Heart right ventricle (tissue), 16 donors: ENCODE results near the gene RSPH1. TPM values are rescaled to one million over a fixed set of nuclear protein-coding genes. Genes with fewer than 3 reads are reported as not detected.

Source experiments
- ATAC-seq, 8 donors: fragments of 200-7000 bp; cut with Tn5 transposase; one replicate each; pipeline ENCODE4 v1.9.1; 2020; ENCODE audit warnings: mild to moderate bottlenecking in 8 of 8, moderate library complexity in 8 of 8, moderate number of reproducible peaks in 1 of 8
- DNase-seq, 2 donors: peaks; one replicate each; pipeline ENCODE4 v3.0.0-alpha.2; 2020
- H3K27ac ChIP-seq, 10 donors: fragments of 200-600 bp; sonication (generic) in 2 of 10; one replicate each; pipeline versions ENCODE4 v1.5.0 to v1.8.0; 2020 to 2022; ENCODE audit warnings: mild to moderate bottlenecking in 3 of 10
- H3K27me3 ChIP-seq, 7 donors: fragments of 200-600 bp; one replicate each; pipeline ENCODE4 v1.8.0; 2021 to 2022; ENCODE audit warnings: mild to moderate bottlenecking in 2 of 7
- H3K36me3 ChIP-seq, 9 donors: fragments of 200-600 bp; sonication (generic) in 1 of 9; one replicate each; pipeline versions ENCODE4 v1.5.0 to v1.8.0; 2020 to 2022; ENCODE audit warnings: mild to moderate bottlenecking in 2 of 9
- H3K4me1 ChIP-seq, 9 donors: fragments of 200-600 bp; sonication (generic) in 1 of 9; one replicate each; pipeline versions ENCODE4 v1.5.0 to v1.8.0; 2020 to 2022; ENCODE audit warnings: mild to moderate bottlenecking in 4 of 9
- H3K4me3 ChIP-seq, 10 donors: fragments of 200-600 bp; sonication (generic) in 2 of 10; one replicate each; pipeline versions ENCODE4 v1.5.0 to v1.8.0; 2020 to 2022; ENCODE audit warnings: mild to moderate bottlenecking in 7 of 10, moderate library complexity in 2 of 10
- H3K9me3 ChIP-seq, 11 donors: fragments of 200-600 bp in 10 of 11; sonication (generic) in 2 of 11; one replicate each; pipeline versions ENCODE4 v1.5.0 to v1.8.0; 2013 to 2022; ENCODE audit warnings: mild to moderate bottlenecking in 2 of 11, control low read depth in 1 of 11, moderate library complexity in 1 of 11
- CTCF ChIP-seq, 9 donors: fragments of 200-600 bp; sonication (generic) in 2 of 9; IDR thresholded peaks; one replicate each; pipeline versions ENCODE4 v1.5.0 to v1.8.0; 2021 to 2022; ENCODE audit warnings: antibody characterized with exemption in 9 of 9, mild to moderate bottlenecking in 5 of 9, moderate library complexity in 1 of 9
- WGBS, 2 donors: extraction: QIAGEN DNeasy Blood & Tissue Kit; methylation state at CpG; one replicate each; pipeline ENCODE4 v1.1.7; 2013; ENCODE audit warnings: inconsistent platforms in 1 of 2; 5-methylcytosine and 5-hydroxymethylcytosine counted together
- intact Hi-C, 10 donors: fragments of 100-400 bp; cut with DNase I; formaldehyde crosslinking; loops; one replicate each; pipeline versions ENCODE4 v1.11.1 to v1.14.2; 2022
- polyA plus RNA-seq, 2 donors: library from polyadenylated mRNA; stranded (reverse); fragments of 200-250 nt; gene quantifications; one replicate each; pipeline ENCODE4 v1.2.3, GENCODE V29; 2013
- total RNA-seq, 10 donors: library from RNA; stranded (reverse); fragmentation: NEBNext Ultra II Directional in 3 of 10; extraction: Animal tissue kit (Norgen Biotek cat#: 25700) in 3 of 10; gene quantifications; one replicate each; pipeline versions ENCODE4 v1.2.1 to v1.2.4, GENCODE V29; 2021 to 2023
- donor health status: Arrhythmogenic right ventricular cardiomyopathy.
- donor health status: ischemic (EF 13 %, LVEDD 7.1; RV severe dilation, severe dysfunction).
- donor health status: healthy with polysubstance abuse.
- donor health status: DM: no; HTN: yes; CAD: no.
- donor health status: DM: no; HTN: no; CAD: no.
- donor health status: ischemic (EF 25% LVEDD 6.9; RV normal size, moderate dysfunction).
- donor health status: ischemic (EF 25% LVEDD 5.7; RV mildly dilated, moderate dysfunction).
- donor health status: healthy.
- donor health status: DM: yes; HTN: yes; CAD: no.
- donor health status: Ischemic cardiomyopathy.
- donor health status: ischemic (EF 35%, LVEDD 5.7; RV mildly dilated, moderate dysfunction).
- donor health status: nonischemic (EF 11% LVEDD 7.7; RV severe dilation, severe dysfunction).
- donor health status: DM: yes; HTN: yes; CAD: no.
- donor health status: PGD.
- donor health status: ischemic (EF 29% LVEDD 5.4; RV normal size, mild dysfunction).
- donor health status: nonischemic (EF 23%, LVEDD 6.1; RV moderate dilation, normal function).

Gene RSPH1
- total and polyA plus RNA-seq, 12 donors = 0.06 to 0.36 (median 0.20) TPM; not detected in 9

GRCh38 chr21:42527127-42527488 lies 31.1 kb upstream of the RSPH1 start:
- no peak for TF ChIP-seq CTCF (IDR thresholded peaks at IDR 0.05)
- H3K36me3 ChIP-seq = peaks cover 0 to 54% (median 0%) of the 10 kb centered on the region in 9 donors
- H3K4me1 ChIP-seq = peaks cover 4 to 53% (median 44%) of the 10 kb centered on the region in 9 donors
- peak overlapping the region in 9 of 10 donors; percentile 2 to 90 (median 68) for H3K27ac ChIP-seq
- no peaks in the 10 kb centered on the region for H3K27me3 ChIP-seq
- intact Hi-C loops = no loop called here
- ATAC-seq (no peak), DNase-seq (no peak)
- no peak overlapping the region for H3K4me3 ChIP-seq
- 95 to 97% methylated on average over 8 of the region's 8 CpGs for WGBS, 2 donors
- H3K9me3 ChIP-seq = no peaks in the 10 kb centered on the region

GRCh38 chr21:42526379-42526727 lies 30.3 kb upstream of the RSPH1 start:
- WGBS, 2 donors = 40 to 48% methylated on average over 9 of the region's 9 CpGs
- peak in 1 of 2 donors; percentile 64 for DNase-seq
- H3K9me3 ChIP-seq = no peaks in the 10 kb centered on the region
- H3K27me3 ChIP-seq = no peaks in the 10 kb centered on the region
- ATAC-seq = peak in 7 of 8 donors; percentile 5 to 74 (median 35)
- H3K36me3 ChIP-seq = peaks cover 0 to 60% (median 0%) of the 10 kb centered on the region in 9 donors
- peak overlapping the region in 9 of 10 donors; percentile 13 to 87 (median 67) for H3K27ac ChIP-seq
- TF ChIP-seq CTCF (IDR thresholded peaks at IDR 0.05) = no peak
- H3K4me3 ChIP-seq = no peak overlapping the region
- intact Hi-C loops = no loop called here
- H3K4me1 ChIP-seq = peaks cover 4 to 52% (median 43%) of the 10 kb centered on the region in 9 donors

- Histone ChIP-seq H3K27me3 (no peaks in the 10 kb centered on the region), H3K4me1 (peaks cover 4 to 55% (median 43%) of the 10 kb centered on the region in 9 donors), H3K9me3 (no peaks in the 10 kb centered on the region), H3K36me3 (peaks cover 0 to 60% (median 0%) of the 10 kb centered on the region in 9 donors), H3K27ac (peak overlapping the region in 9 of 10 donors; percentile 13 to 87 (median 75)), H3K4me3 (no peak overlapping the region)
- no peak for ATAC-seq
- no peak for TF ChIP-seq CTCF (IDR thresholded peaks at IDR 0.05)
- DNase-seq = no peak
- 79 to 83% methylated on average over 9 of the region's 9 CpGs for WGBS, 2 donors
- intact Hi-C loops = no loop called here
Measured at GRCh38 chr21:42525676-42526378, 29.8 kb upstream of the RSPH1 start.

- no peak for TF ChIP-seq CTCF (IDR thresholded peaks at IDR 0.05)
- Histone ChIP-seq H3K4me1 (peaks cover 4 to 57% (median 43%) of the 10 kb centered on the region in 9 donors), H3K36me3 (peaks cover 0 to 66% (median 0%) of the 10 kb centered on the region in 9 donors), H3K4me3 (peak overlapping the region in 9 of 10 donors; percentile 7 to 44 (median 39)), H3K9me3 (no peaks in the 10 kb centered on the region), H3K27ac (peak overlapping the region; percentile 25 to 87 (median 75)), H3K27me3 (no peaks in the 10 kb centered on the region)
- intact Hi-C loops = no loop called here
- ATAC-seq (peak; percentile 3 to 51 (median 26)), DNase-seq (no peak)
- 38 to 40% methylated on average over 15 of the region's 15 CpGs for WGBS, 2 donors
Measured at GRCh38 chr21:42525029-42525581, 29.1 kb upstream of the RSPH1 start.
